Ishikawa (cell line): Measurements from ENCODE around the gene CABP5.

ENCODE experiments used
- CEBPB ChIP-seq: IDR thresholded peaks from 2 replicates; pipeline ENCODE4 v1.6.1; 2012
- CREB1 ChIP-seq: IDR thresholded peaks from 2 replicates; pipeline ENCODE4 v1.6.1; 2012; ENCODE audit warnings: low read depth
- EGR1 ChIP-seq: IDR thresholded peaks from 2 replicates; pipeline ENCODE4 v1.6.1; 2012
- EP300 ChIP-seq: IDR thresholded peaks from 2 replicates; pipeline ENCODE4 v1.6.1; 2012; ENCODE audit warnings: borderline replicate concordance
- FOXM1 ChIP-seq: IDR thresholded peaks from 2 replicates; pipeline ENCODE4 v1.6.1; 2012; ENCODE audit warnings: low read depth, borderline replicate concordance
- NFIC ChIP-seq: IDR thresholded peaks from 2 replicates; pipeline ENCODE4 v1.6.1; 2012
- RAD21 ChIP-seq: IDR thresholded peaks from 2 replicates; pipeline ENCODE4 v1.6.1; 2012; ENCODE audit warnings: low read depth
- TAF1 ChIP-seq: IDR thresholded peaks from 2 replicates; pipeline ENCODE4 v1.6.1; 2012; ENCODE audit warnings: low read depth, mild to moderate bottlenecking
- TCF12 ChIP-seq: IDR thresholded peaks from 2 replicates; pipeline ENCODE4 v1.6.1; 2012; ENCODE audit warnings: low read depth
- TEAD4 ChIP-seq: IDR thresholded peaks from 2 replicates; pipeline ENCODE4 v1.6.1; 2012
- YY1 ChIP-seq: IDR thresholded peaks from 2 replicates; pipeline ENCODE4 v1.6.1; 2012; ENCODE audit warnings: low read depth
- ZBTB7A ChIP-seq: IDR thresholded peaks from 2 replicates; pipeline ENCODE4 v1.6.1; 2012; ENCODE audit warnings: low read depth
- TF ChIP-seq, protein P1 (sequence below): IDR thresholded peaks from 2 replicates; pipeline ENCODE4 v1.6.1; 2012
- TF ChIP-seq, protein P2 (sequence below): IDR thresholded peaks from 2 replicates; pipeline ENCODE4 v1.6.1; 2012
- TF ChIP-seq, protein P3 (sequence below): IDR thresholded peaks from 2 replicates; pipeline ENCODE4 v1.6.1; 2012; ENCODE audit warnings: low read depth, mild to moderate bottlenecking

CABP5 gene

DNA sequence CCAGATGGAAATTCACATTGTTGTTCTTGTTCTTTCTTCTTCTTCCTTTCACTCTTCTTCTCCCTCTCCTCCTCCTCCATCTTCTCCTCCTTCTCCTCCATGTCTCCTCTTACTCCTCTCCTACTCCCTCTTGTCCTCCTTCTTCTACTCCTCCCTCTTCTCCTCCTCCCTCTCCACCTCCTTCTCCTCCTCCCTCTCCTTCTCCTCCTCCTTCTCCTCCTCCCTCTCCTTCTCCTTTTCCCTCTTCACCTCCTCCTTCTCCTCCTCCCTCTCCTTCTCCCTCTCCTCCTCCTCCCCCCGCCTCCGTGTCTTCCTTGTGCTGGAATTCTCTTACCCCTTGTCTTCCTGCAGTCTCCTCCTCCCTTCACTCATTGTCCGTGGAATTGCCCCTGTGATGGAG lies 18.4 kb downstream of the CABP5 start:
- no peak for TF ChIP-seq TAF1
- TF ChIP-seq, protein P1, sequence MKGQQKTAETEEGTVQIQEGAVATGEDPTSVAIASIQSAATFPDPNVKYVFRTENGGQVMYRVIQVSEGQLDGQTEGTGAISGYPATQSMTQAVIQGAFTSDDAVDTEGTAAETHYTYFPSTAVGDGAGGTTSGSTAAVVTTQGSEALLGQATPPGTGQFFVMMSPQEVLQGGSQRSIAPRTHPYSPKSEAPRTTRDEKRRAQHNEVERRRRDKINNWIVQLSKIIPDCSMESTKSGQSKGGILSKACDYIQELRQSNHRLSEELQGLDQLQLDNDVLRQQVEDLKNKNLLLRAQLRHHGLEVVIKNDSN = no peak
- no peak for TF ChIP-seq ZBTB7A
- no peak for TF ChIP-seq YY1
- no peak for TF ChIP-seq EP300
- no peak for TF ChIP-seq NFIC
- TF ChIP-seq RAD21 = no peak
- TF ChIP-seq EGR1 = no peak
- no peak for TF ChIP-seq CEBPB

DNA sequence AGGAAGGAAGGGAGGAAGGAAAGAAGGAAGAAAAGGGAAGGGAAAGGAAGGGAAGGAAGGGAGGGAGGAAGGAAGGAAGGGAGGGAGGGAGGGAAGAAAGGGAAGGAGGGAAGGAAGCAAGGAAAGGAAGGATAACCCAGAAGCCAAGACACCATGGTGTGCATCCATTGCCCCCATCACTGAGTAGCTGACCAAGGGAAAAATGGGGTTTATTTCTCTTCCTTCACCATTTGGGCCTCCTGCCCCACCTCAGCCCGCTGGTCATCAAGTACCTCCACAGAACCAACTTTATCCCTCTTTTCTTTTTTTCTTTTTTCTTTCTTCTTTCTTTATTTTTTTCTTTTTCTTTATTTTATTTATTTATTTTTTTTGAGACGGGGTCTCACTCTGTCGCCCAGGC lies 20.4 kb downstream of the CABP5 start:
- TF ChIP-seq TAF1 = no peak
- TF ChIP-seq TEAD4 = no peak
- no peak for TF ChIP-seq EGR1
- TF ChIP-seq ZBTB7A = no peak
- TF ChIP-seq, protein P1 = no peak
- TF ChIP-seq CEBPB = no peak
- TF ChIP-seq EP300 = no peak
- no peak for TF ChIP-seq CREB1
- TF ChIP-seq, protein P2, sequence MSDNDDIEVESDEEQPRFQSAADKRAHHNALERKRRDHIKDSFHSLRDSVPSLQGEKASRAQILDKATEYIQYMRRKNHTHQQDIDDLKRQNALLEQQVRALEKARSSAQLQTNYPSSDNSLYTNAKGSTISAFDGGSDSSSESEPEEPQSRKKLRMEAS = no peak
- no peak for TF ChIP-seq NFIC
- TF ChIP-seq YY1 = no peak
- no peak for TF ChIP-seq RAD21
- no peak for TF ChIP-seq TCF12
- no peak for TF ChIP-seq FOXM1
- TF ChIP-seq, protein P3, sequence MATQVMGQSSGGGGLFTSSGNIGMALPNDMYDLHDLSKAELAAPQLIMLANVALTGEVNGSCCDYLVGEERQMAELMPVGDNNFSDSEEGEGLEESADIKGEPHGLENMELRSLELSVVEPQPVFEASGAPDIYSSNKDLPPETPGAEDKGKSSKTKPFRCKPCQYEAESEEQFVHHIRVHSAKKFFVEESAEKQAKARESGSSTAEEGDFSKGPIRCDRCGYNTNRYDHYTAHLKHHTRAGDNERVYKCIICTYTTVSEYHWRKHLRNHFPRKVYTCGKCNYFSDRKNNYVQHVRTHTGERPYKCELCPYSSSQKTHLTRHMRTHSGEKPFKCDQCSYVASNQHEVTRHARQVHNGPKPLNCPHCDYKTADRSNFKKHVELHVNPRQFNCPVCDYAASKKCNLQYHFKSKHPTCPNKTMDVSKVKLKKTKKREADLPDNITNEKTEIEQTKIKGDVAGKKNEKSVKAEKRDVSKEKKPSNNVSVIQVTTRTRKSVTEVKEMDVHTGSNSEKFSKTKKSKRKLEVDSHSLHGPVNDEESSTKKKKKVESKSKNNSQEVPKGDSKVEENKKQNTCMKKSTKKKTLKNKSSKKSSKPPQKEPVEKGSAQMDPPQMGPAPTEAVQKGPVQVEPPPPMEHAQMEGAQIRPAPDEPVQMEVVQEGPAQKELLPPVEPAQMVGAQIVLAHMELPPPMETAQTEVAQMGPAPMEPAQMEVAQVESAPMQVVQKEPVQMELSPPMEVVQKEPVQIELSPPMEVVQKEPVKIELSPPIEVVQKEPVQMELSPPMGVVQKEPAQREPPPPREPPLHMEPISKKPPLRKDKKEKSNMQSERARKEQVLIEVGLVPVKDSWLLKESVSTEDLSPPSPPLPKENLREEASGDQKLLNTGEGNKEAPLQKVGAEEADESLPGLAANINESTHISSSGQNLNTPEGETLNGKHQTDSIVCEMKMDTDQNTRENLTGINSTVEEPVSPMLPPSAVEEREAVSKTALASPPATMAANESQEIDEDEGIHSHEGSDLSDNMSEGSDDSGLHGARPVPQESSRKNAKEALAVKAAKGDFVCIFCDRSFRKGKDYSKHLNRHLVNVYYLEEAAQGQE = no peak

DNA sequence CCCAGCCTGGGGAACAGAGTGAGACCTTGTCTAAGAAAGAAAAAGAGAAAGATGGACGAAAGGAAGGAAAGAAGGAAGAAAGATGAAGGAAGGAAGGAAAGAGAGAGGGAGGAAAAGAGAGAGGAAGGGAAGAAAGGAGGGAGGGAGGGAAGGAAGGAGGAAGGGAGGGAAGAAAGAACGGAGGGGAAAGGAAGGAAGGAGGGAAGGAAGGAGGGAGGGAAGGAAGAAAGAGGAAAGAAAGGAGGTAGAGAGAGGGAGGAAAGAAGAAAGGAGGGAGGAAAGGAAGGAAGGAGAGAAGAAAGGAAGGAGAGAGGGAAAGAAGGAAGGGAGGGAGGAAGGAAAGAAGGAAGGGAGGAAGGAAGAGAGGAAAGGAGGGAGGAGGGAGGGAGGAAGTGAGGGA lies 20.9 kb downstream of the CABP5 start:
- no peak for TF ChIP-seq EGR1
- TF ChIP-seq, protein P3 = no peak
- no peak for TF ChIP-seq CEBPB
- TF ChIP-seq TCF12 = no peak
- no peak for TF ChIP-seq TAF1
- TF ChIP-seq TEAD4 = no peak
- TF ChIP-seq FOXM1 = no peak
- no peak for TF ChIP-seq RAD21
- no peak for TF ChIP-seq YY1
- no peak for TF ChIP-seq CREB1

DNA sequence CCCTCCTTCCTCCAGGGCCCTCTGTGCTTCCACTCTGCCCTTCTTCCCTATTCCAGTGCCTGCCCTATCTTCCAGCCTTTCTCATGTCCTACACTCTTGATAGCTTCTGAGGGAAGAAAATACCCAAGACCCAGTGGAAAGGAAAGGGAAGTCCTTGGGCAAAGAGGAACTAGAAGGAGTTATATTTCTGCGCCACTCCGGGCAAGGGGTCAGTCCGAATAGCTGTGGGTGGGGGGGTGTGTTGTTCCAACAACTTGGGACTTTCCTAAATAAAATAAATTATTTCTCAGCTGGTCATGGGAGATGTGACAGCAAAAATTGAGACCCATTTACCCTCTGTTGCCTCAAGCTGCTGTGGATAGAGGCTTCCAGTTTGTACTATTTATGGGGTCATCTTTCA lies 23.2 kb downstream of the CABP5 start:
- TF ChIP-seq, protein P3 = no peak
- TF ChIP-seq YY1 (no peak), ZBTB7A (no peak), FOXM1 (no peak), TEAD4 (no peak), EGR1 (no peak), NFIC (no peak)
- TF ChIP-seq, protein P2 = no peak
- TF ChIP-seq, protein P1 = no peak
